ENCODE measurements around the gene EDNRA. TPM values are rescaled to one million over a fixed set of nuclear protein-coding genes. Genes with fewer than 3 reads are reported as not detected.

EDNRA gene
- polyA plus RNA-seq, 1 of the 3 experiments (the other 2 are of a cell fraction): 1.2 TPM

GRCh38 chr4:147480502-147480890 lies 401 bp upstream of the EDNRA start (continued):
- no peak for TF ChIP-seq REST (IDR thresholded peaks at IDR 0.05; ENCODE audit: low read depth, low read length)
- TF ChIP-seq GABPA (IDR thresholded peaks at IDR 0.05; ENCODE audit: low read depth): no peak

- no peaks in the 10 kb centered on the region for H3K36me3 ChIP-seq (replicated peaks in 1 of 2; ENCODE audit: control insufficient read depth in 1 of 2, insufficient read depth in 2 of 2, low read length in 1 of 2)
- ChIA-PET CTCF (interaction anchor here (1.4 kb wide), 1 partner anchor 37 kb away, joined by 6 read pairs; no protein-coding TSS in a partner anchor), POLR2A (no interaction called here)
- peak overlapping the region; percentile 3 to 71; a peak in 2 of 4 replicates for H3K27ac ChIP-seq (ENCODE audit: low read depth in 2 of 2, low read length in 1 of 2)
- peak overlapping the region; percentile 63 to 69 for H3K4me3 ChIP-seq (ENCODE audit: low read depth in 2 of 2, low read length in 1 of 2)
- no peaks in the 10 kb centered on the region for H3K9me3 ChIP-seq
- H2AFZ ChIP-seq (ENCODE audit: low read depth): peak overlapping the region; percentile 89; the same call in 1 of the 2 replicates
- 17% methylated on average over 10 of the region's 13 CpGs for WGBS (ENCODE audit: low lambda C conversion rate)
- H3K9ac ChIP-seq: peak overlapping the region; percentile 56
- no peak for DNase-seq
- no peaks in the 10 kb centered on the region for H3K27me3 ChIP-seq (ENCODE audit: insufficient read depth)
- H3K4me1 ChIP-seq (ENCODE audit: control insufficient read depth in 1 of 2, insufficient read depth in 2 of 2, low read depth in 1 of 2, low read length in 1 of 2): peaks cover 6 to 25% of the 10 kb centered on the region in 2 experiments; a peak in 1 of 4 replicates
- peak overlapping the region; percentile 89 for H3K4me2 ChIP-seq
- H4K20me1 ChIP-seq (ENCODE audit: insufficient read depth): no peaks in the 10 kb centered on the region
- H3F3A ChIP-seq (replicated peaks; ENCODE audit: insufficient read depth): peaks cover 3% of the 10 kb centered on the region
- H3K9me2 ChIP-seq: no peaks in the 10 kb centered on the region
- no peaks in the 10 kb centered on the region for H3K79me2 ChIP-seq (ENCODE audit: insufficient read depth)
- TF ChIP-seq REST (IDR thresholded peaks at IDR 0.05; ENCODE audit: low read depth, low read length) (no peak), MAX (IDR thresholded peaks at IDR 0.05; ENCODE audit: low read depth) (no peak), CTCF (IDR thresholded peaks at IDR 0.05) (no peak), POLR2AphosphoS5 (IDR thresholded peaks at IDR 0.05; ENCODE audit: low read depth, low read length) (no peak), TEAD4 (IDR thresholded peaks at IDR 0.05; ENCODE audit: borderline replicate concordance, insufficient read depth) (no peak), MXI1 (IDR thresholded peaks at IDR 0.05; ENCODE audit: low read depth, low read length) (no peak), FOXM1 (IDR thresholded peaks at IDR 0.05; ENCODE audit: low read depth) (no peak), EZH2phosphoT487 (IDR thresholded peaks at IDR 0.05; ENCODE audit: borderline replicate concordance, low read depth) (no peak), ZBTB33 (IDR thresholded peaks at IDR 0.05; ENCODE audit: borderline replicate concordance, low read depth) (no peak), GABPA (IDR thresholded peaks at IDR 0.05; ENCODE audit: low read depth) (no peak), NFIC (IDR thresholded peaks at IDR 0.05; ENCODE audit: borderline replicate concordance) (no peak), SIN3A (IDR thresholded peaks at IDR 0.05; ENCODE audit: borderline replicate concordance, low read depth, low read length) (no peak), USF2 (IDR thresholded peaks at IDR 0.05; ENCODE audit: borderline replicate concordance, low read depth, low read length) (no peak), MEF2A (IDR thresholded peaks at IDR 0.05; ENCODE audit: borderline replicate concordance, low read depth) (no peak), PBX3 (IDR thresholded peaks at IDR 0.05) (no peak), TCF12 (IDR thresholded peaks at IDR 0.05) (no peak)
Observed at GRCh38 chr4:147481577-147482109, 746 bp downstream of the EDNRA start.

Measured in SK-N-SH (cell line).